GM23248 (cell line): ENCODE measurements around the gene MBNL3. TPM values are rescaled to one million over a fixed set of nuclear protein-coding genes. Genes with fewer than 3 reads are reported as not detected.
A peak's percentile ranks its signal among the peaks of the same experiment; 100 is the strongest.

Experiments
- DNase-seq: peaks from one replicate; pipeline ENCODE4 v3.0.0-alpha.2; 2015
- H2AFZ ChIP-seq: fragments of 200-600 bp; sonication (generic); 2 replicates; pipeline ENCODE4 v1.6.1; 2016; ENCODE audit warnings: antibody characterized with exemption
- H3F3A ChIP-seq: fragments of 200-600 bp; sonication (generic); 2 replicates; pipeline ENCODE4 v1.6.1; 2016; ENCODE audit warnings: mild to moderate bottlenecking, antibody characterized with exemption, mixed run types; ENCODE audit not compliant: insufficient read depth
- H3K27ac ChIP-seq: fragments of 200-600 bp; sonication (generic); 2 replicates; pipeline ENCODE4 v1.5.1; 2016; ENCODE audit warnings: mild to moderate bottlenecking
- H3K27me3 ChIP-seq: fragments of 200-600 bp; sonication (generic); replicated peaks from 2 replicates; pipeline ENCODE4 v1.6.1; 2016; ENCODE audit warnings: mild to moderate bottlenecking; ENCODE audit not compliant: insufficient read depth
- H3K36me3 ChIP-seq: fragments of 200-600 bp; sonication (generic); 2 replicates; pipeline ENCODE4 v1.6.1; 2016; ENCODE audit warnings: low read depth, mild to moderate bottlenecking
- H3K4me1 ChIP-seq: fragments of 200-600 bp; sonication (generic); 2 replicates; pipeline ENCODE4 v1.6.1; 2016; ENCODE audit warnings: mild to moderate bottlenecking; ENCODE audit not compliant: insufficient read depth
- H3K4me2 ChIP-seq: fragments of 200-600 bp; sonication (generic); one replicate; pipeline ENCODE4 v1.6.1; 2016; ENCODE audit warnings: mild to moderate bottlenecking; ENCODE audit not compliant: unreplicated experiment
- H3K4me3 ChIP-seq: fragments of 200-600 bp; sonication (generic); 2 replicates; pipeline ENCODE4 v1.5.1; 2016; ENCODE audit warnings: mild to moderate bottlenecking
- H3K79me2 ChIP-seq: fragments of 200-600 bp; sonication (generic); 2 replicates; pipeline ENCODE4 v1.6.1; 2016; ENCODE audit warnings: mild to moderate bottlenecking; ENCODE audit not compliant: insufficient read depth
- H3K9ac ChIP-seq: fragments of 200-600 bp; sonication (generic); 2 replicates; pipeline ENCODE4 v1.6.1; 2016; ENCODE audit warnings: mild to moderate bottlenecking
- H3K9me2 ChIP-seq: fragments of 200-600 bp; sonication (generic); 2 replicates; pipeline ENCODE4 v1.6.1; 2016; ENCODE audit warnings: mixed run types, mild to moderate bottlenecking, moderate library complexity; ENCODE audit not compliant: insufficient read depth
- H3K9me3 ChIP-seq: fragments of 200-600 bp; sonication (generic); one replicate; pipeline ENCODE4 v1.6.1; 2017; ENCODE audit warnings: low read depth
- H4K20me1 ChIP-seq: fragments of 200-600 bp; sonication (generic); 2 replicates; pipeline ENCODE4 v1.6.0; 2016; ENCODE audit not compliant: insufficient read depth
- EZH2 ChIP-seq: fragments of 200-600 bp; sonication (generic); IDR thresholded peaks from 2 replicates; pipeline ENCODE4 v1.6.1; 2018; ENCODE audit warnings: antibody characterized with exemption, mild to moderate bottlenecking; ENCODE audit not compliant: insufficient read depth, poor library complexity, severe bottlenecking
- EZH2phosphoT487 ChIP-seq: fragments of 200-600 bp; sonication (generic); IDR thresholded peaks from 2 replicates; pipeline ENCODE4 v1.6.1; 2018; ENCODE audit warnings: antibody characterized with exemption, moderate library complexity, mild to moderate bottlenecking, low read depth; ENCODE audit not compliant: insufficient read depth
- WGBS, 2 experiments: methylation state at CpG; one replicate each; pipeline ENCODE4 v1.1.6; 2015 to 2017; ENCODE audit warnings: low lambda C conversion rate in 2 of 2, low coverage in 1 of 2; ENCODE audit errors: missing lambda C conversion rate in 2 of 2; 5-methylcytosine and 5-hydroxymethylcytosine counted together
- in situ Hi-C: fragments of 300-500 bp; cut with MboI; formaldehyde crosslinking; loops from 2 replicates; pipeline ENCODE4 v1.15.0; 2020
- polyA plus RNA-seq: library from polyadenylated mRNA; unstranded; fragments of >200 nt; fragmentation: Nextera tagmentation; extraction: Ambion mirVana; gene quantifications from 2 replicates; pipeline ENCODE4 v1.2.1, GENCODE V29; 2016
- total RNA-seq: library from RNA; depleted of rRNA; stranded (reverse); fragments of >200 nt; shearing (Covaris generic); gene quantifications from 2 replicates; pipeline ENCODE4 v1.2.3, GENCODE V29; 2014

The MBNL3 gene
- total and polyA plus RNA-seq, 2 experiments from 2014 or later, result 0.88 to 2.4 TPM

- WGBS, 2 experiments, result 3 to 9% methylated on average over 21 to 24 of the region's 86 CpGs
- 0 out of 2 replicates have a peak, but pooled peaks cover 8% of the 10 kb centered on the region for H3K27me3 ChIP-seq
- peak overlapping the region; percentile 98 for H2AFZ ChIP-seq
- no peak for TF ChIP-seq EZH2
- TF ChIP-seq EZH2phosphoT487, result no peak
- no peaks in the 10 kb centered on the region for H4K20me1 ChIP-seq
- peak overlapping the region; percentile 79 for H3K4me2 ChIP-seq
- no peaks in the 10 kb centered on the region for H3K9me2 ChIP-seq
- in situ Hi-C loops, result no loop called here
- no peaks in the 10 kb centered on the region for H3K9me3 ChIP-seq
- H3K4me1 ChIP-seq, result 0 out of 2 replicates have a peak, but pooled peaks cover 4% of the 10 kb centered on the region
- peak overlapping the region; percentile 90 for H3K4me3 ChIP-seq
- peak overlapping the region; percentile 78 for H3K9ac ChIP-seq
- H3K36me3 ChIP-seq, result no peaks in the 10 kb centered on the region
- H3K79me2 ChIP-seq, result no peaks in the 10 kb centered on the region
- no peak overlapping the region for H3K27ac ChIP-seq
- no peaks in the 10 kb centered on the region for H3F3A ChIP-seq
- peak; percentile 53 for DNase-seq
These were observed 961 bp upstream of the MBNL3 start for GRCh38 chrX:132489578-132490419.

DNA sequence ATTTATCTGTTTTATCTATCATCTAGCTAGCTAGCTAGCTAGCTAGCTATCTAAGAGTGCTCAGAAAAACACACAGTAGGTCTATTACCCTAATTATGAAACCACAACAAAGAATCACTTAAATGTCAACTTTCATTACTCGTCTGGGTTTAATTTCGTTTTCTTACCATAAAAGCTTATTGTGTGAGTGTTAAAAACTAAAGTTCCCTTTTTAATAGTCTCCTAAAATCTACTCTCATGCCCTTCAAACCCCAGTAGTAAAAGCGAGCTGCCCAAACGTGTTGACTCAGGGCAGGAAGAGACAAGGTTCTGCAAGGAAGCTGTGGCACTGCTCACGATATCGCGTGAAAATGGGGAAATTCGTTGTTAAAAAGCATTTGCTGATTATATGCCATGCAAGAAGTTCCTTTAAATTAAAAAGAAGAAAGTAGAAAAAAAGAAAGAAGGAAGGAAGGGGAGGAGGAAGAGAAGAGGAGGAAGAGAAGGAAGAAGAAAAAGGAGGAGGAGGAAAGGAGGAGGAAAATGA, 595 bp downstream of the MBNL3 start:
- Histone ChIP-seq H3K79me2 (no peaks in the 10 kb centered on the region), H3K4me1 (0 out of 2 replicates have a peak, but pooled peaks cover 4% of the 10 kb centered on the region), H3K9ac (peak overlapping the region; percentile 78), H3K27me3 (0 out of 2 replicates have a peak, but pooled peaks cover 8% of the 10 kb centered on the region), H3K27ac (peak overlapping the region; percentile 36; the same call in 1 of the 2 replicates), H3K9me3 (no peaks in the 10 kb centered on the region), H3K4me2 (peak overlapping the region; percentile 79), H3K4me3 (peak overlapping the region; percentile 90), H3K9me2 (no peaks in the 10 kb centered on the region), H2AFZ (peak overlapping the region; percentile 98), H3F3A (no peaks in the 10 kb centered on the region), H3K36me3 (no peaks in the 10 kb centered on the region), H4K20me1 (no peaks in the 10 kb centered on the region)
- TF ChIP-seq EZH2phosphoT487 (no peak), EZH2 (no peak)
- WGBS, 2 experiments, result 1 to 5% methylated on average over 8 of the region's 8 CpGs
- in situ Hi-C loops, result no loop called here
- DNase-seq, result peak; percentile 68

DNA sequence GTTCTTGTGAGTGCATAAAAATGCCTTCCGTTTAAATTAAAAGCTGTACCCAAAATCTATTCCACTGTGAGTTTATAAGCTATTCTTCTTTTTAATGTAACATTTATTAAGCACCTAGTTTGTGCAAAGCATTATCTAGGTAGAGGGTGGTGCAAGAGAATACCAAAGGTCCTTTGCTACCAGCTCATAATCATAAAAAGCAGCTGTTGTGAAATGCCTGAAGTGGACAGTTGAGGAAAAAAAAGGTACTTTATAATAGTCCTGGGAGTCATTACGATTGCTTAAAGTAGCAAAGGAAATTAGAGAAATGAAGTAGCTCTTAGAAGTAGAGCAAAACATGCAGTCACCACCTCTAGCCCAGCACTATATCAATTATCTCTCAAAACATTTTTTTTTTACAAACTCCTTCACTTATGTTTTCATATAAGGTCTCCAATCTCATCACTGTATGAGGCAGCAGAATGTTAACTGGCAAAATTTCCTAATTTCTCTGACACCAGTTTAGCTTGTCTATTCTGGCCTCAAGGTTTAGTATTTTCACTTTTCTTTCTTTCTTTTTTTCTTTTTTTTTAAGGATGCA, 2.1 kb downstream of the MBNL3 start:
- no peak overlapping the region for H2AFZ ChIP-seq
- in situ Hi-C loops, result no loop called here
- H3K9me3 ChIP-seq, result no peaks in the 10 kb centered on the region
- H3K79me2 ChIP-seq, result no peaks in the 10 kb centered on the region
- H3K4me1 ChIP-seq, result peaks cover 5% of the 10 kb centered on the region; the same call in 1 of the 2 replicates
- 92 to 100% methylated on average over 2 of the region's 2 CpGs for WGBS, 2 experiments
- H3K9ac ChIP-seq, result no peak overlapping the region
- H3K27ac ChIP-seq, result no peak overlapping the region
- no peak overlapping the region for H3K4me3 ChIP-seq
- H4K20me1 ChIP-seq, result no peaks in the 10 kb centered on the region
- H3K9me2 ChIP-seq, result no peaks in the 10 kb centered on the region
- TF ChIP-seq EZH2phosphoT487 (no peak), EZH2 (no peak)
- no peak overlapping the region for H3K4me2 ChIP-seq
- no peak for DNase-seq
- H3F3A ChIP-seq, result no peaks in the 10 kb centered on the region
- no peaks in the 10 kb centered on the region for H3K36me3 ChIP-seq
- H3K27me3 ChIP-seq, result 0 out of 2 replicates have a peak, but pooled peaks cover 8% of the 10 kb centered on the region

GRCh38 chrX:132483951-132484350, 4.9 kb downstream of the MBNL3 start:
- H3K79me2 ChIP-seq, result no peaks in the 10 kb centered on the region
- no peak overlapping the region for H3K9ac ChIP-seq
- H3K9me2 ChIP-seq, result no peaks in the 10 kb centered on the region
- H3K9me3 ChIP-seq, result no peaks in the 10 kb centered on the region
- no peaks in the 10 kb centered on the region for H3K27me3 ChIP-seq
- H3K4me3 ChIP-seq, result no peak overlapping the region
- no peak for DNase-seq
- H4K20me1 ChIP-seq, result no peaks in the 10 kb centered on the region
- H3F3A ChIP-seq, result peaks cover 8% of the 10 kb centered on the region; the same call in 1 of the 2 replicates
- H3K4me2 ChIP-seq, result no peak overlapping the region
- no peak for TF ChIP-seq EZH2
- in situ Hi-C loops, result no loop called here
- WGBS, 2 experiments, result 95 to 100% methylated on average over 2 of the region's 2 CpGs
- no peak overlapping the region for H3K27ac ChIP-seq
- peaks cover 15% of the 10 kb centered on the region for H3K4me1 ChIP-seq
- H2AFZ ChIP-seq, result no peak overlapping the region
- H3K36me3 ChIP-seq, result no peaks in the 10 kb centered on the region
